Smooth muscle cell of the brain vasculature (primary cell): Measurements from ENCODE around the gene RAET1E.
"Not testable (repeated sequence)": the region's sequence is repeated elsewhere in the genome, so short reads cannot be mapped to it uniquely, and the experiment has no call there.

Experiments used
- DNase-seq: peaks from one replicate; pipeline ENCODE4 v3.0.0-alpha.2; 2012; ENCODE audit warnings: low read depth, low spot score

Gene RAET1E

GRCh38 chr6:149929422-149929821 is 31.5 kb upstream of the RAET1E start:
- DNase-seq: no peak

- DNase-seq: not testable (repeated sequence)
These were observed 29.1 kb upstream of the RAET1E start for GRCh38 chr6:149927025-149927424.

GRCh38 chr6:149925974-149926777 is 28.3 kb upstream of the RAET1E start:
- DNase-seq: peak; percentile 47

GRCh38 chr6:149925253-149925973 is 27.5 kb upstream of the RAET1E start:
- DNase-seq: no peak

GRCh38 chr6:149924933-149925252 is 27.0 kb upstream of the RAET1E start:
- no peak for DNase-seq

GRCh38 chr6:149924206-149924932 is 26.5 kb upstream of the RAET1E start:
- no peak for DNase-seq

GRCh38 chr6:149923327-149923986 is 25.5 kb upstream of the RAET1E start:
- DNase-seq: no peak

- DNase-seq: peak; percentile 73
These were observed 24.9 kb upstream of the RAET1E start, which contains the start of gene RAET1G for GRCh38 chr6:149922642-149923326. RAET1G (minus strand) TSS chr6:149923121; CDS start chr6:149923010, 111 bp downstream.

- DNase-seq: not testable (repeated sequence)
These were observed 24.2 kb upstream of the RAET1E start for GRCh38 chr6:149922091-149922490.

- no peak for DNase-seq
These were observed 23.4 kb upstream of the RAET1E start for GRCh38 chr6:149921361-149921760.

- DNase-seq: no peak
These were observed 21.9 kb upstream of the RAET1E start for GRCh38 chr6:149919834-149920225.

GRCh38 chr6:149919126-149919833 is 21.4 kb upstream of the RAET1E start:
- not testable (repeated sequence) for DNase-seq

GRCh38 chr6:149918151-149918905 is 20.4 kb upstream of the RAET1E start:
- no peak for DNase-seq

- DNase-seq: no peak
These were observed 19.8 kb upstream of the RAET1E start for GRCh38 chr6:149917679-149918078.

GRCh38 chr6:149915970-149916865 is 18.3 kb upstream of the RAET1E start:
- no peak for DNase-seq

GRCh38 chr6:149913540-149914240 is 15.8 kb upstream of the RAET1E start:
- no peak for DNase-seq

- no peak for DNase-seq
These were observed 15.2 kb upstream of the RAET1E start for GRCh38 chr6:149913085-149913484.

- DNase-seq: not testable (repeated sequence)
These were observed 14.8 kb upstream of the RAET1E start for GRCh38 chr6:149912680-149913079.
